Transverse colon (tissue), 4 donors: Measurements from ENCODE around the gene TTLL7.

ENCODE experiments used
- EP300 ChIP-seq: sonication (generic); formaldehyde crosslinking; IDR thresholded peaks from one replicate; pipeline ENCODE4 v1.6.1; 2017; ENCODE audit warnings: antibody characterized with exemption, low read depth
- POLR2A ChIP-seq: fragments of 450-650 bp; IDR thresholded peaks from one replicate; pipeline ENCODE4 v1.6.1; 2016; ENCODE audit warnings: antibody characterized with exemption, mild to moderate bottlenecking, moderate library complexity
- POLR2AphosphoS5 ChIP-seq, 3 donors: sonication (generic); formaldehyde crosslinking; IDR thresholded peaks; one replicate each; pipeline ENCODE4 v1.6.1; 2016; ENCODE audit warnings: antibody characterized with exemption in 3 of 3
- TF ChIP-seq, protein P1 (sequence below), 5 experiments: fragments of 200-600 bp in 3 of 5; fragments of 450-650 bp in 2 of 5; sonication (generic) in 3 of 5; IDR thresholded peaks; 1 replicate in 2 of 5; 2 replicates in 3 of 5; pipeline ENCODE4 v1.5.1; 2016 to 2017; ENCODE audit warnings: antibody characterized with exemption in 5 of 5, inconsistent platforms in 3 of 5, mild to moderate bottlenecking in 2 of 5, moderate library complexity in 1 of 5

DNA sequence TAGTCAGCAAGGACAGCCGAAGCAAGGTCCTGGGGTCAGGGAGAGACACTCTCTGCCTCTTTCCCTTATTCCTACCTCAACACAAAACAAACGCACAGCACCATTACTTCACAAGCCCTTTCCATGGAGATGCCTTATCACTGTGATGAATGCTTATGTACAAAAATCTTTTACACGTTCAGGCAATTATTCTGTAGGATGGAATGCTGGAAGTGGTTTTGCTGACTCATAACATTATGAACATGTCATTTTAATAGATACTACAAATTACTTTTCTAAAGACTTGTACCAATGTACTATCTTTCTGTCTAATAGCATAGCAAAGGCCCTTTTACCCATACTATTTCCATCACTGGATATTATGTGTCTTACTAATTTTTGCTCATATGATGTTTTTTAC lies 98.4 kb downstream of the TTLL7 start:
- TF ChIP-seq, protein P1, sequence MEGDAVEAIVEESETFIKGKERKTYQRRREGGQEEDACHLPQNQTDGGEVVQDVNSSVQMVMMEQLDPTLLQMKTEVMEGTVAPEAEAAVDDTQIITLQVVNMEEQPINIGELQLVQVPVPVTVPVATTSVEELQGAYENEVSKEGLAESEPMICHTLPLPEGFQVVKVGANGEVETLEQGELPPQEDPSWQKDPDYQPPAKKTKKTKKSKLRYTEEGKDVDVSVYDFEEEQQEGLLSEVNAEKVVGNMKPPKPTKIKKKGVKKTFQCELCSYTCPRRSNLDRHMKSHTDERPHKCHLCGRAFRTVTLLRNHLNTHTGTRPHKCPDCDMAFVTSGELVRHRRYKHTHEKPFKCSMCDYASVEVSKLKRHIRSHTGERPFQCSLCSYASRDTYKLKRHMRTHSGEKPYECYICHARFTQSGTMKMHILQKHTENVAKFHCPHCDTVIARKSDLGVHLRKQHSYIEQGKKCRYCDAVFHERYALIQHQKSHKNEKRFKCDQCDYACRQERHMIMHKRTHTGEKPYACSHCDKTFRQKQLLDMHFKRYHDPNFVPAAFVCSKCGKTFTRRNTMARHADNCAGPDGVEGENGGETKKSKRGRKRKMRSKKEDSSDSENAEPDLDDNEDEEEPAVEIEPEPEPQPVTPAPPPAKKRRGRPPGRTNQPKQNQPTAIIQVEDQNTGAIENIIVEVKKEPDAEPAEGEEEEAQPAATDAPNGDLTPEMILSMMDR (IDR thresholded peaks at IDR 0.05) = no peak
- TF ChIP-seq POLR2AphosphoS5 (IDR thresholded peaks at IDR 0.05) (no peak), EP300 (no peak), POLR2A (no peak)
